ENCODE measurements around the gene KAT2B.

KAT2B gene

GRCh38 chr3:20103731-20104130, 63.5 kb downstream of the KAT2B start:
- DNase-seq (ENCODE audit: extremely low read depth, low read depth) = no peak
- TF ChIP-seq CTCF (IDR thresholded peaks at IDR 0.05; ENCODE audit: low read depth, low read length, missing control alignments) = no peak
- no peak overlapping the region for H3K4me3 ChIP-seq (replicated peaks; ENCODE audit: low read depth, low read length)

GRCh38 chr3:20104167-20104661, 64.0 kb downstream of the KAT2B start:
- DNase-seq (ENCODE audit: extremely low read depth, low read depth) = no peak
- H3K4me3 ChIP-seq (replicated peaks; ENCODE audit: low read depth, low read length) = no peak overlapping the region
- TF ChIP-seq CTCF (IDR thresholded peaks at IDR 0.05; ENCODE audit: low read depth, low read length, missing control alignments) = no peak

GRCh38 chr3:20105513-20106280, 65.5 kb downstream of the KAT2B start:
- no peak for DNase-seq (ENCODE audit: extremely low read depth, low read depth)
- no peak for TF ChIP-seq CTCF (IDR thresholded peaks at IDR 0.05; ENCODE audit: low read depth, low read length, missing control alignments)
- no peak overlapping the region for H3K4me3 ChIP-seq (replicated peaks; ENCODE audit: low read depth, low read length)

GRCh38 chr3:20107722-20108121, 67.5 kb downstream of the KAT2B start:
- H3K4me3 ChIP-seq (replicated peaks; ENCODE audit: low read depth, low read length) = no peak overlapping the region
- TF ChIP-seq CTCF (IDR thresholded peaks at IDR 0.05; ENCODE audit: low read depth, low read length, missing control alignments) = no peak
- DNase-seq (ENCODE audit: extremely low read depth, low read depth) = no peak

- no peak overlapping the region for H3K4me3 ChIP-seq (replicated peaks; ENCODE audit: low read depth, low read length)
- no peak for DNase-seq (ENCODE audit: extremely low read depth, low read depth)
- no peak for TF ChIP-seq CTCF (IDR thresholded peaks at IDR 0.05; ENCODE audit: low read depth, low read length, missing control alignments)
These were observed 68.6 kb downstream of the KAT2B start for GRCh38 chr3:20108869-20109268.

- H3K4me3 ChIP-seq (replicated peaks; ENCODE audit: low read depth, low read length) = no peak overlapping the region
- no peak for TF ChIP-seq CTCF (IDR thresholded peaks at IDR 0.05; ENCODE audit: low read depth, low read length, missing control alignments)
- DNase-seq (ENCODE audit: extremely low read depth, low read depth) = no peak
These were observed 70.6 kb downstream of the KAT2B start for GRCh38 chr3:20110826-20111225.

All from HFF-Myc (cell line).